Astrocyte of the spinal cord (primary cell): ENCODE results near the gene DEUP1.

Experiments
- DNase-seq: peaks from one replicate; pipeline ENCODE4 v3.0.0; 2011; ENCODE audit warnings: low read depth, low spot score
- H3K4me3 ChIP-seq: 2 replicates; pipeline ENCODE4 v1.5.1; 2011; ENCODE audit warnings: low read depth, mild to moderate bottlenecking, low read length, moderate library complexity
- in situ Hi-C: cut with HindIII; loops from 2 replicates; pipeline ENCODE4 v1.10.0; 2017; ENCODE audit warnings: low sequenced_read_pairs
- TF ChIP-seq, protein P1 (sequence below): IDR thresholded peaks from 2 replicates; pipeline ENCODE4 v1.5.1; 2012; ENCODE audit warnings: low read depth, mild to moderate bottlenecking, low read length, inconsistent platforms

The DEUP1 gene, protein sequence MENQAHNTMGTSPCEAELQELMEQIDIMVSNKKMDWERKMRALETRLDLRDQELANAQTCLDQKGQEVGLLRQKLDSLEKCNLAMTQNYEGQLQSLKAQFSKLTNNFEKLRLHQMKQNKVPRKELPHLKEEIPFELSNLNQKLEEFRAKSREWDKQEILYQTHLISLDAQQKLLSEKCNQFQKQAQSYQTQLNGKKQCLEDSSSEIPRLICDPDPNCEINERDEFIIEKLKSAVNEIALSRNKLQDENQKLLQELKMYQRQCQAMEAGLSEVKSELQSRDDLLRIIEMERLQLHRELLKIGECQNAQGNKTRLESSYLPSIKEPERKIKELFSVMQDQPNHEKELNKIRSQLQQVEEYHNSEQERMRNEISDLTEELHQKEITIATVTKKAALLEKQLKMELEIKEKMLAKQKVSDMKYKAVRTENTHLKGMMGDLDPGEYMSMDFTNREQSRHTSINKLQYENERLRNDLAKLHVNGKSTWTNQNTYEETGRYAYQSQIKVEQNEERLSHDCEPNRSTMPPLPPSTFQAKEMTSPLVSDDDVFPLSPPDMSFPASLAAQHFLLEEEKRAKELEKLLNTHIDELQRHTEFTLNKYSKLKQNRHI

DNA sequence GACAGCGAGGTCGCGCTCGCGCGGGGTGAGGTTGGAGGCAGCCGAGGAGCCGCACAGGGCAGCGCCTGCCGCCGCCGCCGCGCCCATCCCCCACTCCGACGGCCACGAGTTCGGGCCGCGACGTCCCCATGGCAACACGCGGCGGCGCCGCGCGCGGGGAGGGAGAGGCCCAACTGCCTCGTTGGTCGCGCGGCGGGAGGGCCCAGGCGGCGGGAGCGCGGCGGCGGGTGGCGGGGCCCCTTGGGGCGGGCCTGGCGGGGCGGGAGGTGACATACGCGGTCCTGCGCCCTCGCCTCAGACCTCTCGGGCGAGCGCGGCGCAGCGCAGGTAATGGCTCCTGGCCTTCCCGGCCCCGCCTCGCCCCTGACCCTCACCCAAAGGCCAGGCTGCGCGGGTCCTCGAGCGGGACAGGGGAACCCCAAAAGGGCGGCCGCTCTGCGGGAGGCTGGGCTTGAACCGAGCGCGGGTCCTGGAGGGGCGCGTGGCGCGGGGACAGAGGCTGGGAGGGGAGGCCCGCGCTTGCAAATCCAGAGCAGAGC, at the start of gene DEUP1:
DEUP1 (plus strand) TSS at position 297 of the 539 bp plus-strand sequence. CDS start 1,518 bp downstream, outside the sequence.
- H3K4me3 ChIP-seq: peak within 1 kb of the TSS; percentile 34
- peak; percentile 9 for DNase-seq
- in situ Hi-C loops: no loop called here
- TF ChIP-seq, protein P1, sequence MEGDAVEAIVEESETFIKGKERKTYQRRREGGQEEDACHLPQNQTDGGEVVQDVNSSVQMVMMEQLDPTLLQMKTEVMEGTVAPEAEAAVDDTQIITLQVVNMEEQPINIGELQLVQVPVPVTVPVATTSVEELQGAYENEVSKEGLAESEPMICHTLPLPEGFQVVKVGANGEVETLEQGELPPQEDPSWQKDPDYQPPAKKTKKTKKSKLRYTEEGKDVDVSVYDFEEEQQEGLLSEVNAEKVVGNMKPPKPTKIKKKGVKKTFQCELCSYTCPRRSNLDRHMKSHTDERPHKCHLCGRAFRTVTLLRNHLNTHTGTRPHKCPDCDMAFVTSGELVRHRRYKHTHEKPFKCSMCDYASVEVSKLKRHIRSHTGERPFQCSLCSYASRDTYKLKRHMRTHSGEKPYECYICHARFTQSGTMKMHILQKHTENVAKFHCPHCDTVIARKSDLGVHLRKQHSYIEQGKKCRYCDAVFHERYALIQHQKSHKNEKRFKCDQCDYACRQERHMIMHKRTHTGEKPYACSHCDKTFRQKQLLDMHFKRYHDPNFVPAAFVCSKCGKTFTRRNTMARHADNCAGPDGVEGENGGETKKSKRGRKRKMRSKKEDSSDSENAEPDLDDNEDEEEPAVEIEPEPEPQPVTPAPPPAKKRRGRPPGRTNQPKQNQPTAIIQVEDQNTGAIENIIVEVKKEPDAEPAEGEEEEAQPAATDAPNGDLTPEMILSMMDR: no peak

DNA sequence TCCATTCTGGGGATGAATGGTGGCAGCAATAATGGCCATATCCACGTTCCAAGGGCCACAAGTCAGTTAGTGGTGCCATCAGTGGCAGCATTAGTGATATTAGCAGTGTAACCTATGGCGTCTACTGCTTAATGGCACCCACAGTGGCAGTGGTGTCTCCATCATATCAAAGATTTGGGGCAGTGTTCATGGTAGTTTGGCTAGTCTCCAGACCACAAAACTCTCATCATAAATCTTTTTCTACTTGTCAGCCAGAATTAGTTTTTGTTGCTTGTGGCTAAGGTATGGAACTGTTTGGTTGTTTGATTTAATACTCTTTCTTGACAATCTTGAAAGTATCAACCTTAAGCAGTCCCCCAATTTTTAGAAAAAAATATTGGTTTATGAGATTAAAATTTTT, 45.1 kb upstream of the DEUP1 start:
- in situ Hi-C loops: no loop called here
- no peak overlapping the region for H3K4me3 ChIP-seq
- TF ChIP-seq, protein P1: no peak
- DNase-seq: no peak

DNA sequence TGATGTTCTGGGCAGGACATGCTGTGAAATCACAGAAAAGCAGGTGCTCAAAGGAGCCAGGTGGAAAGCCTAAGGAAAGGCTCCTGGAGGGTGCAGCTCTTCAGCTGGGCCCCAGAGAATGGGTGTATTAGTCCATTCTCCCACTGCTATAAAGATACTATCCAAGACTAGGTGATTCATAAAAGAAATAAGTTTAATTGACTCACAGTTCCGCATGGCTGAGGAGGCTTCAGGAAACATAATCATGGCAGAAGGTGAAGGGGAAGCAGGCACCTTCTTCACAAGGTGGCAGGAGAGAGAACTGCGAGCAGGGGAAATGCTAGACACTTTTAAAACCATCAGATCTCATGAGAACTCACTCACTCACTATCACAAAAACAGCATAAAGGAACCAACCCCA, 43.1 kb upstream of the DEUP1 start:
- H3K4me3 ChIP-seq: no peak overlapping the region
- TF ChIP-seq, protein P1: no peak
- DNase-seq: no peak
- in situ Hi-C loops: no loop called here

DNA sequence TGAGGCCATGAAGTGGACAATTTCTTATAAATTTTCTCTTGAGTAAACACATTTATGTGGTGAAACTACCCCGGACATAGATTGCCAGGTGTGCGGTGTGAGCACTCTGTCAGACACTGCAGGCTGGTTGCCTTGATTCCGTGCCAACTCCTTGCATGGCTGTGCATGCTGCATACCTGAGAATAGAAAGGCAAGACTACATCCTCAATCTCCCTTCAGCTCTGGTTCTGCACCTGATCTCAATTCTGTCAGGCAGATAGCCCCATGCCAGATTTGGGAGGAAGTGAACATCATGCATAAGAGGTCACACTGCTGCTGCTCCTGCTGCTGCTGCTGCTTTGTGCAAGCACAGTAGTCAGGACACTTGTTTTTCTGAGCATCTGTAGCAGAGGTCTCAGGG, 42.5 kb upstream of the DEUP1 start:
- no peak for DNase-seq
- TF ChIP-seq, protein P1: no peak

DNA sequence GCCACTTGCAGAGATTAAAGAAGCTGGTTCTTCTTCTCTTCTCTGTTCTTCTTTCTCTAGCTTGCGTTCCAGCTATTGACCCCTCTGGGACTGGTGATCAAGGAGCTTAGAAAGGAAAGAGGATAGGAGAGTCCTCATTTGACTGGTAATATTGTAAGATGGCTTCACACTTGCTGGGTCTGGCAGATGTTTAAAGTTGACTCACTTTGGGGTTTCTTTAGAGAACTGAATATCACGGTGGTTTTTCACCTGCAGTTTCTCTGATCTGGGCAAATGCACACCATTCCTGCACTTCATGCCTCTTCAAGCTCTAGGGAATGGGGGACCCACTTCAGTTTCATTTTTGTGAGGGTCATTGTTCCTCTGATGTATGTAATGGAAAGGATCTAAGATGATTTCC, 41.8 kb upstream of the DEUP1 start:
- DNase-seq: no peak

More for the DNA sequence above, 42.5 kb upstream of the DEUP1 start:
- in situ Hi-C loops: no loop called here
- H3K4me3 ChIP-seq: no peak overlapping the region

DNA sequence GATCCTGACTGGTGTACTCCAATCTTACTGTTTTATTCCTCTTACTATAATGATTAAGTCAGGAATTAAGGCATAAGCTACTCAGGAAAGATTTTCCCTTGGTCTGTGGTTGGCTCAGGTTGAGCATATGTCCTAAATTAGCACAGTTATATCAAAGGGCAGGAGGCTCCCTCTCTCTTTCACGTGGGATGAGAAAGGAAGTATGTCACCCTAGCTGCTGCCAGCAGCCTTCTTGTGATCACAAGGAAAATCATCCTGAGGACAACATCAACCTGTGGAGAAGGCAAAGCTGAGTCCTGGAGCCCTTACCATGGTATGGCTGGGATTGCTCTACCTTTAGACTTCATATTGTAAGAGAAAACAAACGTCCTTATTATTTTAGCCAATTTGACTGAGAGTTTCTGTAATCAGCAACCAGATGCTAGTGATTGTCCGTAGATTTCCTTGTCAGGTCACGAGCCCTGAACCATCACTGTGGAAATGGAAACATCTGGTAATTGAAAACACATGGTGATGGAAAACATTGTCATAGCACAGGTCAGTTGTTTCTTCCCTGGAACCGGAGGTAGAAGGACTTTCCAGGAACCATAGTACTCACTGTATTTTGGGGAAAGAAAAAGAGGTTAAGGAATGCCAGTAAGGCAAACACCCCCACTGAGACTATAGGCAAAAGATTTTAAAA, 40.6 kb upstream of the DEUP1 start:
- TF ChIP-seq, protein P1: no peak
- no peak overlapping the region for H3K4me3 ChIP-seq
- DNase-seq: no peak
- in situ Hi-C loops: no loop called here

More for the DNA sequence above, 41.8 kb upstream of the DEUP1 start:
- in situ Hi-C loops: no loop called here
- TF ChIP-seq, protein P1: no peak
- H3K4me3 ChIP-seq: no peak overlapping the region
